ENCODE measurements around the gene MPPED2.

- no peak for TF ChIP-seq CTCF (IDR thresholded peaks at IDR 0.05; ENCODE audit: insufficient read depth, low read depth, low read length)
- TF ChIP-seq EZH2 (IDR thresholded peaks at IDR 0.05; ENCODE audit: insufficient read depth, low read length), result no peak
Measured at GRCh38 chr11:30526558-30526957, 59.6 kb downstream of the MPPED2 start.
